WTC11 (cell line): ENCODE measurements around the gene NEDD4L. TPM values are rescaled to one million over a fixed set of nuclear protein-coding genes. Genes with fewer than 3 reads are reported as not detected.

Experiments
- ATAC-seq: fragments of 200-7000 bp; cut with Tn5 transposase; 2 replicates; pipeline ENCODE4 v1.10.0; 2021; ENCODE audit warnings: mild to moderate bottlenecking, moderate library complexity
- CTCF ChIA-PET: fragments of 300-600 bp; sonication (Branson Sonifier 250); formaldehyde crosslinking; loops from one replicate; lab custom pipeline; 2021; ENCODE audit warnings: antibody characterized with exemption; lab: Charles Lee
- POLR2A ChIA-PET: fragments of 350-600 bp; sonication (Branson Sonifier 250); formaldehyde crosslinking; loops from one replicate; lab custom pipeline; 2021; ENCODE audit warnings: antibody characterized with exemption; lab: Charles Lee
- DNase-seq: peaks from one replicate; pipeline ENCODE4 v3.0.0; 2021; ENCODE audit warnings: low spot score
- H3K27ac Mint-ChIP-seq: 2 replicates; pipeline ENCODE4 v1.8.0; 2021; ENCODE audit warnings: mixed read lengths
- H3K27me3 Mint-ChIP-seq: 2 replicates; pipeline ENCODE4 v1.8.0; 2021; ENCODE audit warnings: low read depth, mild to moderate bottlenecking, moderate library complexity, mixed read lengths
- H3K36me3 Mint-ChIP-seq: 2 replicates; pipeline ENCODE4 v1.8.0; 2021; ENCODE audit warnings: mixed read lengths
- H3K4me1 Mint-ChIP-seq: 2 replicates; pipeline ENCODE4 v1.8.0; 2022; ENCODE audit warnings: mixed read lengths
- H3K4me3 Mint-ChIP-seq: 2 replicates; pipeline ENCODE4 v1.8.0; 2021; ENCODE audit warnings: mild to moderate bottlenecking, moderate library complexity, mixed read lengths
- H3K9me3 Mint-ChIP-seq: 2 replicates; pipeline ENCODE4 v1.8.0; 2021; ENCODE audit warnings: mixed read lengths
- ARID4B ChIP-seq: sonication (generic); formaldehyde crosslinking; IDR thresholded peaks from 2 replicates; pipeline ENCODE4 v1.8.0; 2023; ENCODE audit warnings: missing genetic modification reagents, mild to moderate bottlenecking, borderline replicate concordance
- ATF2 ChIP-seq: sonication (generic); formaldehyde crosslinking; IDR thresholded peaks from 2 replicates; pipeline ENCODE4 v1.8.1; 2022; ENCODE audit warnings: low read depth, missing genetic modification reagents, borderline replicate concordance
- E2F4 ChIP-seq: sonication (generic); formaldehyde crosslinking; IDR thresholded peaks from 2 replicates; pipeline ENCODE4 v1.8.1; 2022; ENCODE audit warnings: low read depth, mild to moderate bottlenecking, moderate library complexity, missing genetic modification reagents, borderline replicate concordance
- ESRRA ChIP-seq: sonication (generic); formaldehyde crosslinking; IDR thresholded peaks from 2 replicates; pipeline ENCODE4 v1.8.1; 2022; ENCODE audit warnings: mild to moderate bottlenecking, missing genetic modification reagents, borderline replicate concordance
- ETV6 ChIP-seq: sonication (generic); formaldehyde crosslinking; IDR thresholded peaks from 2 replicates; pipeline ENCODE4 v1.8.1; 2022; ENCODE audit warnings: mild to moderate bottlenecking, missing genetic modification reagents
- JAZF1 ChIP-seq: fragments of 250-450 bp; sonication (Bioruptor Pico); IDR thresholded peaks from 2 replicates; pipeline ENCODE4 v1.9.0; 2021; ENCODE audit warnings: moderate library complexity, mild to moderate bottlenecking, inconsistent platforms
- MLX ChIP-seq: sonication (generic); formaldehyde crosslinking; IDR thresholded peaks from 2 replicates; pipeline ENCODE4 v1.8.1; 2023; ENCODE audit warnings: mild to moderate bottlenecking, missing genetic modification reagents, moderate library complexity
- NFYB ChIP-seq: sonication (generic); formaldehyde crosslinking; conservative IDR thresholded peaks from 2 replicates; pipeline ENCODE4 v1.8.0; 2022; ENCODE audit warnings: low read depth, missing genetic modification reagents
- PRDM15 ChIP-seq: sonication (generic); formaldehyde crosslinking; IDR thresholded peaks from 2 replicates; pipeline ENCODE4 v1.8.0; 2022; ENCODE audit warnings: missing genetic modification reagents
- SOX15 ChIP-seq: fragments of 250-450 bp; sonication (Bioruptor Pico); IDR thresholded peaks from 2 replicates; pipeline ENCODE4 v1.9.0; 2021; ENCODE audit warnings: mild to moderate bottlenecking
- TCF7 ChIP-seq: sonication (generic); formaldehyde crosslinking; IDR thresholded peaks from 2 replicates; pipeline ENCODE4 v1.8.0; 2022; ENCODE audit warnings: mild to moderate bottlenecking, low read depth, missing genetic modification reagents, moderate library complexity
- TEAD4 ChIP-seq: sonication (generic); formaldehyde crosslinking; IDR thresholded peaks from 2 replicates; pipeline ENCODE4 v1.8.0; 2022; ENCODE audit warnings: mild to moderate bottlenecking, missing genetic modification reagents
- TP53 ChIP-seq: sonication (generic); formaldehyde crosslinking; IDR thresholded peaks from 2 replicates; pipeline ENCODE4 v1.8.1; 2023; ENCODE audit warnings: mild to moderate bottlenecking, missing genetic modification reagents
- USF2 ChIP-seq: sonication (generic); formaldehyde crosslinking; IDR thresholded peaks from 2 replicates; pipeline ENCODE4 v1.8.1; 2023; ENCODE audit warnings: mild to moderate bottlenecking, missing genetic modification reagents, moderate library complexity
- ZNF281 ChIP-seq: sonication (generic); formaldehyde crosslinking; IDR thresholded peaks from 2 replicates; pipeline ENCODE4 v1.8.0; 2023; ENCODE audit warnings: mild to moderate bottlenecking, missing genetic modification reagents
- ZNF317 ChIP-seq: sonication (generic); formaldehyde crosslinking; IDR thresholded peaks from 2 replicates; pipeline ENCODE4 v1.8.1; 2023; ENCODE audit warnings: low read depth, mild to moderate bottlenecking, moderate library complexity, missing genetic modification reagents, borderline replicate concordance
- ZNF671 ChIP-seq: fragments of 250-450 bp; sonication (Bioruptor Pico); IDR thresholded peaks from 2 replicates; pipeline ENCODE4 v1.8.0; 2021; ENCODE audit warnings: mild to moderate bottlenecking
- total RNA-seq: library from RNA; stranded (reverse); gene quantifications from 3 replicates; pipeline ENCODE4 v1.2.3, GENCODE V29; 2021

The NEDD4L gene
- total RNA-seq, 1 experiment from 2014 or later, result 88.0 TPM

- TF ChIP-seq TCF7 (CRISPR knock-in tag), result no peak
Measured at GRCh38 chr18:58183226-58183625, 139.2 kb downstream of the NEDD4L start (continued).

GRCh38 chr18:58186258-58186948 lies 142.4 kb downstream of the NEDD4L start:
- H3K4me1 Mint-ChIP-seq, result peaks cover 53% of the 10 kb centered on the region
- POLR2A ChIA-PET, result no interaction called here
- TF ChIP-seq PRDM15 (CRISPR knock-in tag), result no peak
- no peak for TF ChIP-seq ETV6
- TF ChIP-seq ZNF317, result no peak
- no peak for TF ChIP-seq TEAD4 (CRISPR knock-in tag)
- TF ChIP-seq E2F4 (CRISPR knock-in tag), result no peak
- no peak for TF ChIP-seq ARID4B
- no peaks in the 10 kb centered on the region for H3K36me3 Mint-ChIP-seq
- no peaks in the 10 kb centered on the region for H3K27me3 Mint-ChIP-seq
- H3K4me3 Mint-ChIP-seq, result no peak overlapping the region
- H3K27ac Mint-ChIP-seq, result peak overlapping the region; percentile 50
- H3K9me3 Mint-ChIP-seq, result no peaks in the 10 kb centered on the region
- ATAC-seq (peak; percentile 31), DNase-seq (no peak)
- CTCF ChIA-PET, result interaction anchor here (0.6 to 1.5 kb wide), 2 partner anchors 13 to 143 kb away, joined by 3 to 4 read pairs; partner anchors contain the start of gene NEDD4L

GRCh38 chr18:58187674-58188073 lies 143.6 kb downstream of the NEDD4L start:
- CTCF ChIA-PET, result interaction anchor here (1.5 kb wide), 1 partner anchor 144 kb away, joined by 4 read pairs; the partner anchor contains the start of gene NEDD4L
- no peak overlapping the region for H3K4me3 Mint-ChIP-seq
- peaks cover 49% of the 10 kb centered on the region for H3K4me1 Mint-ChIP-seq
- DNase-seq (no peak), ATAC-seq (no peak)
- no peaks in the 10 kb centered on the region for H3K27me3 Mint-ChIP-seq
- POLR2A ChIA-PET, result interaction anchor here (0.7 kb wide), 1 partner anchor 344 kb away, joined by 7 read pairs; no protein-coding TSS in a partner anchor
- no peaks in the 10 kb centered on the region for H3K36me3 Mint-ChIP-seq
- no peaks in the 10 kb centered on the region for H3K9me3 Mint-ChIP-seq
- H3K27ac Mint-ChIP-seq, result no peak overlapping the region
- TF ChIP-seq JAZF1 (CRISPR knock-in tag), result no peak
- TF ChIP-seq ATF2 (CRISPR knock-in tag), result no peak
- TF ChIP-seq ETV6, result no peak
- no peak for TF ChIP-seq TP53 (CRISPR knock-in tag)
- TF ChIP-seq SOX15 (CRISPR knock-in tag), result no peak
- TF ChIP-seq MLX, result no peak
- TF ChIP-seq ZNF671, result no peak
- TF ChIP-seq ESRRA, result no peak
- TF ChIP-seq TCF7 (CRISPR knock-in tag), result no peak
- TF ChIP-seq USF2 (CRISPR knock-in tag), result no peak
- no peak for TF ChIP-seq ZNF281 (CRISPR knock-in tag)
- TF ChIP-seq NFYB (CRISPR knock-in tag), result no peak
